Kidney (tissue), 14 donors: Measurements from ENCODE around the gene DNAAF8. TPM values are rescaled to one million over a fixed set of nuclear protein-coding genes. Genes with fewer than 3 reads are reported as not detected.

Source experiments
- DNase-seq, 5 donors: peaks; one replicate each; pipeline ENCODE4 v3.0.0-alpha.2; 2013 to 2020
- FAIRE-seq: peaks from 2 replicates; lab custom pipeline; 2012; peaks lifted over from hg19 to GRCh38; lab: Jason Lieb, UNC
- H3K27ac ChIP-seq, 2 donors: one replicate each; pipeline ENCODE4 v1.7.0; 2013; ENCODE audit warnings: low read depth in 2 of 2, low read length in 2 of 2, inconsistent platforms in 1 of 2
- H3K27me3 ChIP-seq: one replicate; pipeline ENCODE4 v1.7.1; 2013; ENCODE audit warnings: low read length, inconsistent platforms; ENCODE audit not compliant: control insufficient read depth, insufficient read depth
- H3K36me3 ChIP-seq, 3 donors: one replicate each; pipeline versions ENCODE4 v1.7.0 to v1.7.1; 2013; ENCODE audit warnings: low read length in 3 of 3, control low read depth in 1 of 3, inconsistent platforms in 1 of 3; ENCODE audit not compliant: insufficient read depth in 3 of 3, control insufficient read depth in 2 of 3
- H3K4me1 ChIP-seq, 3 donors: one replicate each; pipeline versions ENCODE4 v1.7.0 to v1.7.1; 2013; ENCODE audit warnings: low read length in 3 of 3, inconsistent platforms in 1 of 3, low read depth in 1 of 3; ENCODE audit not compliant: control insufficient read depth in 2 of 3, insufficient read depth in 2 of 3
- H3K4me3 ChIP-seq, 3 donors: one replicate each; pipeline versions ENCODE4 v1.7.0 to v1.8.1; 2013; ENCODE audit warnings: low read length in 3 of 3, control low read depth in 1 of 3, inconsistent platforms in 1 of 3
- H3K9ac ChIP-seq, 3 donors: one replicate each; pipeline versions ENCODE4 v1.7.0 to v1.7.1; 2013; ENCODE audit warnings: low read length in 3 of 3, control low read depth in 1 of 3, inconsistent platforms in 1 of 3
- H3K9me3 ChIP-seq, 3 donors: one replicate each; pipeline versions ENCODE4 v1.7.0 to v1.7.1; 2013; ENCODE audit warnings: low read length in 3 of 3, control low read depth in 1 of 3, inconsistent platforms in 1 of 3; ENCODE audit not compliant: control insufficient read depth in 2 of 3, insufficient read depth in 1 of 3
- intact Hi-C: fragments of 100-400 bp; cut with DNase I; formaldehyde crosslinking; loops from one replicate; pipeline ENCODE4 v1.11.1; 2022
- polyA plus RNA-seq: library from polyadenylated mRNA; stranded (reverse); fragments of 350-450 nt; fragmentation: Illumina TruSeq; extraction: RNeasy Lipid Tissue Mini Kit (QIAGEN cat#74804); gene quantifications from one replicate; pipeline ENCODE4 v1.2.3, GENCODE V29; 2014; ENCODE audit warnings: low read depth, low replicate concordance; ENCODE audit not compliant: insufficient read depth
- total RNA-seq: library from RNA; stranded (reverse); fragmentation: NEBNext Ultra II Directional; extraction: Animal tissue kit (Norgen Biotek cat#: 25700); gene quantifications from one replicate; pipeline ENCODE4 v1.2.1, GENCODE V29; 2021
- TF ChIP-seq, protein P1 (sequence below): IDR thresholded peaks from 3 replicates; pipeline ENCODE4 v1.5.1; 2012; ENCODE audit warnings: mild to moderate bottlenecking, moderate library complexity, borderline replicate concordance; ENCODE audit not compliant: insufficient read depth; ENCODE audit errors: extremely low read depth
- donor health status: control.
- donor health status: control.
- donor health status: control.
- donor health status: control.
- donor health status: control.
- donor health status: DM: yes; HTN: yes; CAD: no.
- donor health status: Normal renal cell carcinoma (clear cell type).

The DNAAF8 gene
- total and polyA plus RNA-seq, 2 donors from 2014 or later: 1.8 to 4.0 TPM

DNA sequence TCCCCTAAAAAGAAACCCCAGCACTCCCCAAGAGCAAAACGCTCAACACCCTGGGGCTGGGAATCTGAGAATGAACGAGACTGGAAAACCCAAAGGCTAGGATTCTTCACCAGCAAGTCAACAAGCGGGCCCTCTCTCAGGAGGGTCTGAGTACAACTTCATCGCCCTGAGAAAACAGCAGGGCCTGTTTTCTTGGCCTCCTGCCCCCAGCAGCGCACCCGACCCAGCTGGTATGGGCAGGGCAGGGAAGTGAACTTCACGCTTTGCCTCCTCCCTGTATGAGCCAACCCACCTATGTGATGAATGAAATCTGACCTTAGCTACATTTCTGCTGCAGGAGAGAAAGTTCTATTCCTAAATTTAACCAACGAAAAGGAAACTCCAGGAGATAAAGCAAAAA, 29.8 kb upstream of the DNAAF8 start:
- Histone ChIP-seq H3K9me3 (no peaks in the 10 kb centered on the region), H3K36me3 (peaks cover 5 to 15% (median 6%) of the 10 kb centered on the region in 3 donors), H3K27ac (peak overlapping the region; percentile 73 to 82), H3K4me1 (peaks cover 0 to 35% (median 25%) of the 10 kb centered on the region in 3 donors), H3K9ac (peak overlapping the region in 1 of 3 donors; percentile 26), H3K27me3 (no peaks in the 10 kb centered on the region), H3K4me3 (no peak overlapping the region)
- DNase-seq (peak in 1 of 5 donors; percentile 47), FAIRE-seq (no peak)
- TF ChIP-seq, protein P1, sequence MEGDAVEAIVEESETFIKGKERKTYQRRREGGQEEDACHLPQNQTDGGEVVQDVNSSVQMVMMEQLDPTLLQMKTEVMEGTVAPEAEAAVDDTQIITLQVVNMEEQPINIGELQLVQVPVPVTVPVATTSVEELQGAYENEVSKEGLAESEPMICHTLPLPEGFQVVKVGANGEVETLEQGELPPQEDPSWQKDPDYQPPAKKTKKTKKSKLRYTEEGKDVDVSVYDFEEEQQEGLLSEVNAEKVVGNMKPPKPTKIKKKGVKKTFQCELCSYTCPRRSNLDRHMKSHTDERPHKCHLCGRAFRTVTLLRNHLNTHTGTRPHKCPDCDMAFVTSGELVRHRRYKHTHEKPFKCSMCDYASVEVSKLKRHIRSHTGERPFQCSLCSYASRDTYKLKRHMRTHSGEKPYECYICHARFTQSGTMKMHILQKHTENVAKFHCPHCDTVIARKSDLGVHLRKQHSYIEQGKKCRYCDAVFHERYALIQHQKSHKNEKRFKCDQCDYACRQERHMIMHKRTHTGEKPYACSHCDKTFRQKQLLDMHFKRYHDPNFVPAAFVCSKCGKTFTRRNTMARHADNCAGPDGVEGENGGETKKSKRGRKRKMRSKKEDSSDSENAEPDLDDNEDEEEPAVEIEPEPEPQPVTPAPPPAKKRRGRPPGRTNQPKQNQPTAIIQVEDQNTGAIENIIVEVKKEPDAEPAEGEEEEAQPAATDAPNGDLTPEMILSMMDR: no peak
- intact Hi-C loops: no loop called here

- Histone ChIP-seq H3K27me3 (no peaks in the 10 kb centered on the region), H3K9ac (no peak overlapping the region), H3K27ac (peak overlapping the region in 1 of 2 donors; percentile 39), H3K4me3 (no peak overlapping the region), H3K4me1 (peaks cover 0 to 35% (median 25%) of the 10 kb centered on the region in 3 donors), H3K36me3 (peaks cover 5 to 12% (median 5%) of the 10 kb centered on the region in 3 donors), H3K9me3 (no peaks in the 10 kb centered on the region)
- TF ChIP-seq, protein P1: no peak
- peak in 1 of 5 donors; percentile 51 for DNase-seq
- no peak for FAIRE-seq
- intact Hi-C loops: no loop called here
Measured at GRCh38 chr16:4704913-4705312, 29.4 kb upstream of the DNAAF8 start.

GRCh38 chr16:4706871-4707270, 27.5 kb upstream of the DNAAF8 start:
- Histone ChIP-seq H3K4me3 (no peak overlapping the region), H3K36me3 (peaks cover 0 to 4% (median 0%) of the 10 kb centered on the region in 3 donors), H3K27me3 (no peaks in the 10 kb centered on the region), H3K4me1 (peaks cover 0 to 32% (median 23%) of the 10 kb centered on the region in 3 donors), H3K9ac (no peak overlapping the region), H3K9me3 (no peaks in the 10 kb centered on the region), H3K27ac (no peak overlapping the region)
- intact Hi-C loops: no loop called here
- DNase-seq (peak in 1 of 5 donors; percentile 43), FAIRE-seq (no peak)
- TF ChIP-seq, protein P1: no peak

DNA sequence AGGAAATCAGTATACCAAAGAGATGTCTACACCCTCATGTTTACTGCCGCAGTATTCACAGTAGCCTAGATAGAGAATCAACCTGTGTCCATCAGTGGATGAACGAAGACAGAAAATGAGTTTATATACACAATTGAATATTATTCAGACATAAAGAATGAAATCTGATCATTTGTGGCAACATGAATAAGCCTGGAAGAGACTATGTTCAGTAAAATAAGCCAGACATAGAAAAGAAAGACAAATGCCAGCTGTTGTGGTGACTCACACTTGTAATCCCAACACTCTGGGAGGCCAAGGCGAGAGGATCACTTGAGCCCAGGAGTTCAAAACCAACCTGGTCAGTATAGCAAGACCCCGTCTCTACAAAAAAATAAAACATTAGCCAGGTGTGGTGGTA, 24.9 kb upstream of the DNAAF8 start:
- H3K9me3 ChIP-seq: no peaks in the 10 kb centered on the region
- no peak overlapping the region for H3K4me3 ChIP-seq
- no peak for FAIRE-seq
- peaks cover 0 to 11% (median 8%) of the 10 kb centered on the region in 3 donors for H3K4me1 ChIP-seq
- TF ChIP-seq, protein P1: no peak
- H3K27me3 ChIP-seq: no peaks in the 10 kb centered on the region
- no peak for DNase-seq
- peaks cover 4 to 11% (median 5%) of the 10 kb centered on the region in 3 donors for H3K36me3 ChIP-seq
- intact Hi-C loops: no loop called here
- H3K27ac ChIP-seq: no peak overlapping the region
- H3K9ac ChIP-seq: no peak overlapping the region
